Activated CD4-positive, alpha-beta T cell treated with anti-CD3 and anti-CD28 coated beads, Interleukin-2, Interleukin-6, amounts not matched to agents 100 ng/mL and 50 ng/mL, durations not matched to agents 16 hours and 8 hours (primary cell): Measurements from ENCODE around the gene OSBPL5.

Experiments
- DNase-seq: peaks from one replicate; pipeline ENCODE4 v3.0.0-alpha.2; 2020

OSBPL5 gene

DNA sequence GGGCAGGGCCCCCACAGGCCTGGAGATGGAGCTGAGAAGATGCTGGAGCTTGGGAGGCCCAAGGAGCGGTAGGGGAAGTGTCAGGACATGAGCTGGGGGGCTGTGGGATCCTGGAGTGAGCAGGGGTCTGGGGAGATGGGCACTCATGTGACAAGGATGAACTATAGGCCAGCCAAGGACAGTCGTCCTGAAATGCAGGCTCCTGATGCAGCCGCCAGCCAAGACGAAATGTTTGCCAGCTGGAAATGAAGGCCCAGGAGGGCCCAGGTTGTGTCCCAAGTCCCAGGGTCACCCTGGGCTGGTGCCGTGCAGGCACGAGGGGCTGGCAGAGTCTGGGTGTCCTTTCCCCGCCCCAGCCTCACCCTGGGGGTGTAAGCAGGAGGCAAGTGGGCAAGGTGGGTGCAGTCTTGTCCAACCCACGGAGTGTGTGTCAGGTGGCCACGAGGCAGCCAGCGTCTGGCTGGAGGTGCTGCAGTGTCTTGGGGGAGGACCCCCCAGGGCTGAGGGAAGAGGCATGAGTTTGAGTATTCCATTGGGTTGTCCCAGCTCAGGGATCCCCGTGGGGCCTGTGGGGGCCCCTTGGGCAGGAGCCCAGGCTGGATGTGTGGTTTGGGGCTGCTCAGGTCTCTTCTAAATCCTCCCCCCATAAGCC lies 32.1 kb upstream of the OSBPL5 start:
- no peak for DNase-seq

DNA sequence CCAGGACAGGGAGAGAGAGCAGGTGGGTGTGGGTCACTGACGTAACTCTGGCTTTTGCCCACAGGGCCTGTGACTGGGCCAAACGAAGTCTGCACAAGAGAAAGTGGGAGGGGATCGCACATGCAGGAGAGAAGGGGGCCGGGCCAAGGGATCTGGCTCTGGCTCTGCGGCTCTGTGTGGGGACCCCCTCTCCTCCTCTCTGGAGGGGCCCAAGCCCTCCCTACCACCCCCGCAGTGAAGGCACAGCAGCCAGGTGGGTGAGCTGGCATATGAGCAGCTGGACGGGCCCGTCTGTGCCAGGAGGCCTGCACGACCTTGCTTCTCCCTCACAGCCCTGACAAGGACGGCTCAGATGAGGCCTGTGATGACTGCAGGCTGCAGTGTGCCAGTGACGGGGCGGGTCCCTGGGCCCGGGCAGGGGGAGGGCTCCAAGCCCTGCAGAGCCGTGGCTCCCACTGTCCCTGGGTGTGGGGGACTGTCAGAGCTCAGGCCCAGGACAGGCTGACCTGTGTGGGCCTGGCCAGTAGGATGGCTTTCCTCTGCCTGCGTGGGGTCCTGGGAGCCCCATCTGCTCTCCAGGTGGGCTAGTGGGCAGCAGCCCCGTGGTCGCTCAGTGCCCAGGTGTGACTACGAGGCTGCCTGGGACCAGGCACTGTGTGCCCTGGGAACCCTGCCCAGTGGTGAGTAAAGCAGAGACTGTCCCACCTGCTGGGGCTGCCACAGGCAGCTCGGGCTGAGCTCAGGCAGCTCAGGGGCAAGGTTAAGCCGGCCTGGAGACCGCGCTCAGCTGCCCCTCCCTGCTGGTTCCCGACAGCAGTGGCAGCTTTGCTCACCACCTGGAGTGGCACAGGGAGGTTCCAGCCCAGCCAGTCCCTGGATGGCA lies 31.3 kb upstream of the OSBPL5 start:
- DNase-seq: no peak

DNA sequence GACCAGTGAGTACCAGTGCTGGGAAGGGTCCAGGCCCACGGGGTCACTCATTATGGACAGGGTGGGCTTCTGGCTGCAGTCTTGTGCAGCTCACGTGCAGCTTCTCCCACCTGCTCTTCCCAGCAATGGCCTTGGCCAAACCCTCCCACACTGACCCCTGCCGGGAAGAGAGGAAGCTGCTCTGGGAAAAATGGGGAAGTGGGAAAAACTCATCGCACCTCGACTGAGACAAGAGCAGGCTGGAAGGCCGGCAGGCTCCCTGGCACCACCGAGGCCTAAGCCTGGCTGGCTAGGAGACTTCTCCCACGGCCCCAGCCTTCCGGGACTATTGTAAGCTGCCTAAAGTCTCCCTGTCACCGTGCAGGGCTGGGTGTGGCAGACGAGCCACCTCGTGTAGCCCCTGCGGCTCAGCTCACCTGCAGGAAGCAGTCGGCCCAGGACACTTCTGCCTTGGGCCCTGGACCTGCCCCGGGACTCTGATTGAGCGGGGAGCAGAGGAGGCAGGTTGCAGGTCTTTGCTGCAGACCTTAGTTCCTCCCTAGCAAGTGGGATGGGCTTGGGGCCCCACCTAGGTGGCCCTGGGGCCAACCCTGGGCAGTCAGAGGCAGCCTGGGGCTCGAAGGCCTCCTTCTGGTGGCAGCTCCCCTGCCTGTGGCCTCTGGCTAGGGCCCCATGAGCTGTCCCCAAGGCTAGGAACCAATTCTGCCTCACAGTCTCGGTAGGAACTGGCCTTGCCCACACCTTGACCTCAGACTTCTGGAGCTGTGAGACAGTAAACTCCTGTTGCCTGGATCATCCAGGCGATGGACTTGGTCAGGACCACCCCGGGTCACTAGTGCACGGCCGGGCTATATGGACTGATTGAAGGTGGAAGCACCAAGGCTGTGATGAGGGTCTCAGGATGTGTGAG lies 30.4 kb upstream of the OSBPL5 start:
- no peak for DNase-seq

DNA sequence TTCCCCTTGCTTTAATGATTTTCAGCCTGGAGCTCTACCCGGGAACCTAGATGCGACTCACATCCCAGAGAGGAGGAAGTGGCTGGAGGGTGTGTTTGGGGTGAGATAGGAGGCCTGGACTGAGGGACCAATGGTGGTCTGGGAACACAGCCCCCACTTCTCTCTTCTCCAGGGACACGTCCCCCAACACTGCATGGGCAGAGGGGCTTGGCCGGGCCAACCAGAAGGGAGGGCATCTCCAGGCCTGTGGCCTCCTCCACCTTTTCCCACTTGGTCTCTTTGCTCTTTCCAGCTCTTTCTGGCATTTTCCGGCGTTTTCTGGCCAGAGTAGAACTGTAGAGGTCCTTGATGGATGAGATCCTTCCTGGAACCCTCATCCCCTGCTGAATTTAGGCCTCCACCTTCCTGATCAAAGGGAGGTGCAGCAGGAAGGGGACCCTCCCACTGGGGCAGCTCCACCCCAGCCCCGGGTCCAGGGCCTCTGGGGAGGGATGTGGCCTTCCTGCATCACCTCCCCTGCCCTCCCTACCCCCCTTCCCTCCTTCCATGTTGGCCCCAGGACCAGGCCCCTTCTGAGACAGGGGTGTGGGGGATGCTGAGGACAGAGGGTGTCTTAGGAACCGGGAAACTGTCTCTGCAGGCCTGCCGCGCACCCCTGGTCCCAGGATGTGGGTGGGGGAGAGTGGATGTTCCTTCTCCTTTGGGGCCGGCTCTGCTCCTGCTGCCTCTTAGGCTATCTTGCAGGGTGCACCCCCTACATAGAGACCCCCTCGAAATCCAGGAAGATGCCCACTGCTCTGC lies 29.1 kb upstream of the OSBPL5 start:
- DNase-seq: no peak

DNA sequence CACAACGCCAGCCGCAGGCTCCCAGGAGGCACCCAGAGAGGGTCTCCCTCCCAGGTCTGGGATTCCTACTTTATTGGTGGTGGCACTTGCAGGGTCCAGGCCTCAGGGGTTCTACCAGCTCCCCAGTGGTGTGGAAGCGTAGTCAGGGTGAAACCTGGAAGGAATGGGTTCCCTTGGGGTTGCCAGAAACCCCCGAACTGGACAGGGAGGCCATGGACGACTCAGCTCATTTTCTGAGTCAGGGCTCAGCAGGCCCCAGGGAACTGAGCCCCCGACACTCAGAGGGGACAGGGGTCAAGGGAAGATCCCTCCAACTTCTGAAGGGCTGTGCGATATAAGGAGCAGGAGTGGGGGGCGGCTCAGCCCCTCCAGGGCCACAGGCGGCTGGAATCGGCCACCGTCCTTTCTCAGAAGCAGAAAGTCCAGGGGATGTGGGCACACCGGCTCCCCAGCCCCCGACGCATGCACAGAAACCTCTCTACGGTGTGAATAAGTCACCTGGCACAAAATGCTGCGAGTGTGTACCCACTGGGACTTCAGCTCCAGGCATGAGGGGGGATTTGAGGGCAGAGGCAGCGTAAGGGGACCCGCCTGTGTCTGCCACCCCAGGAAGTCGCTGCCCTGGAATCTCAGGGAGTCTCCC lies 28.4 kb upstream of the OSBPL5 start:
- DNase-seq: no peak

DNA sequence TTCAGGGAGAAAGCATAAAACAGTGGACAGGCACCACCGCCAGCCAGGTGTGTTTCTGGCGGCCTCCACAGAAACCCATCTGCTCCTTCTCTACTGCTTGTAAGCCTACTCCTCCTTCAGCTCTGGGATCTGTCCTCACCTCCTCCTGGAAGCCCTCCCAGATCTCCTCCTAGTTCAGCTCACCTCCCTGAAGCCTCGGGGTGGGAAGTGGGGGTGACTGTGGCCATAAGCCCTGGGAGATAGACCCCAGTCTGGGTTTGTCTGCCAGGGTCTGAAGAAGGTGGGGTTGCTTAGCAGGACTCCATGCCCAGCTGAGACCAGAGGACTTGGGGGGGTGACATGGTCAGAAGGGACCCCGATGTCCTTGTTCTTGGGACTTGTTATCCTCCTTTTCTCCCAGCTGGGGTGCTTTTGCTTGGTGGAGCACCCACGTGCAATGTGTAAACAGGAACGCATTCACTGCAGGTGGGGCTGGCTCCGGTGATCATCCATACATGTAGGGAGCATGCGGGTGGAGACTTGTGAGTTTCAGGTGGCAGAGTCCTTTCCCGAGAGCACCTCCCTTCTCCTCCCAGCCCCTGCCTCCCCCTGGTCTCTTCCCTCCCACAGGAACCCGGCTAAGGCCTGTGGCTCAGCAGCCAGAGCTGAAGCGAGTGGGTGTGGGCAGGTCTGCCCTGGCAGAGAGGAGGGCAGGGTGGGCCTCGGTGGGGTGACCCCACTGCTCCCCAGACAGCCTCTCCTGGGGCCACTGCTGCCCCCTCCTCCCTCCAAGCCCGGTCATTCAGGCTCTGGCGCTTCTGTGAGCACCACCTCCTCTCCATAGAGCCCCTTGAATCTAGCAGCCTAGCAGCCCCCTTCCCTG lies 27.6 kb upstream of the OSBPL5 start:
- no peak for DNase-seq

DNA sequence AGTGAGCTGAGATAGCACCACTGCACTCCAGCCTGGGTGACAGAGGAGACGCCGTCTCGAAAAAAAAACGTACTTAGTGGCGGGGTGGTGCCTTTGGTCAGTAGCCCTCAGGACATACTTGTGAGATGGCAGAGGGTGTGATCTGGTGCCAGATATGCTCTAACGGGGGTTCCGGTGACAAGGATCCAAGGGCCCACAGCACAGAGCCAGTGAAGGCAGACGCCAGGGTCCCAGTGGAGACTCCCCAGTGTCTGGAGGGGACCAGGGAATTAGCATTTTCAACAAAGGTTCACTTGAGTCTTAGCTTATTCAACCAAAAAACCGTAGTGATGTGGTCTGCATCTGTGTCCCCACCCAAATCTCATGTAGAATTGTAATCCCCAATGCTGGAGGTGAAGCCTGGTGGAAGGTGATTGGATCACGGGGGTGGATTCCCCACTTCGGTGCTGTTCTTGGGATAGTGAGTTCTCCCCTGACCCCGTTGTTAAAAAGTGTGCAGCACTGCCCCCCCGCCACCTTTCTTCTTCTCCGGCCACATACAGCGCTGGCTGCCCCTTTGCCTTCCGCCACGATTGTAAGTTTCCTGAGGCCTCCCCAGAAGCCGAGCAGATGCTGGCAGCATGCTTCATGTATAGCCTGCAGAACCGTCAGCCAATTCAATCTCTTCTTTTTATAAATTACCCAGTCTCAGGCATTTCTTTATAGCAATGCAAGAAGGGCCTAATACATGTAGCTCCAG lies 26.6 kb upstream of the OSBPL5 start:
- DNase-seq: no peak

DNA sequence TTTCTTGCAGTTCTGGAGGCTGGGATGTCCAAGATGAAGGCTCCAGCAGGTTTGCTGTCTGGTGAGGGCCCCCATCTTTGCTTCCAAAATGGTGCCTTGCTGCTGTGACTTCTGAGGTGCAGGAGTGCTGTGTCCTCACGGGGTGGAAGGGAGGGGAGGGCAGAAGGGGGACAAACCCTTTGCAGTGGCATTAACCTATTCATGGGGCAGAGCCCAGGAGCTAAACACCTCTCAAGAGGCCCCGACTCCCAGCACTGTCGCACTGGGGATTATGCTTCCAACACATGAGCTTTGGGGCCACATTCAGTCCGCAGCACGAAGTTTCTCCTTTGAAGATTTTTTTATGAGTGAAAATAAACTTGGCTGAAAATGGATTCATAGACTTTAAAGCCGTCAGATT lies 25.5 kb upstream of the OSBPL5 start:
- no peak for DNase-seq

DNA sequence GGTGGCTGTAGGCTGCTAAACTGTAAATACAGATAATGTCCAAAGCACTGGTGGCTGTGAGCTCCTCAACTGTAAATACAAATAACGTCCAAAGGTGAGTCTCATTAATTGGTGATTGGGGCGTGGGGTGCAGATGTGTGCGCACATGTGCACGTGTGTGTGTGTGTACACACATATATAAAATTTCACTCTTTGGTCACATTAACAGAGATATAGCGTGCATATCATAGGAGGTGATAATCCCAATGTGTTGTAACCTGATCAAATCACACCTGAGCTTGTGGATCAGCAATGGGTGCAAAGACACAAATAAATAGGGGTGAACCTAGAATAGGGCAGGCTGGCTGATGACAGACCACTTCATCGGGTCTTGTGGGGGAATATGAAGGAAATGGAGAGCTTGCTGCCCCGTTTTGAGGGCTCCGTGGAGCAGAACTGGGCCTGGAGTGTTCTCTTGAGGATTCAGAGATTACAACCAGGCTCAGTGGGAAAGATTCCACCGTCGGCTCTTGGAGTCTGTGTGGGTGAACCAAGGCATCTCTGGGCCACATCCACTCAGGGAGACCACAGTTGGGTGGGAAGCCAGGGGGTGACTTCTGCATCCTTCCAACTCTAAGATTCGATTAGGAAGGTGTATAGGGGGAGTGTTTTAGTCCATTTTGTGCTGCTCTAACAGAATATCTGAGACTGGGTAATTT lies 24.9 kb upstream of the OSBPL5 start:
- no peak for DNase-seq

DNA sequence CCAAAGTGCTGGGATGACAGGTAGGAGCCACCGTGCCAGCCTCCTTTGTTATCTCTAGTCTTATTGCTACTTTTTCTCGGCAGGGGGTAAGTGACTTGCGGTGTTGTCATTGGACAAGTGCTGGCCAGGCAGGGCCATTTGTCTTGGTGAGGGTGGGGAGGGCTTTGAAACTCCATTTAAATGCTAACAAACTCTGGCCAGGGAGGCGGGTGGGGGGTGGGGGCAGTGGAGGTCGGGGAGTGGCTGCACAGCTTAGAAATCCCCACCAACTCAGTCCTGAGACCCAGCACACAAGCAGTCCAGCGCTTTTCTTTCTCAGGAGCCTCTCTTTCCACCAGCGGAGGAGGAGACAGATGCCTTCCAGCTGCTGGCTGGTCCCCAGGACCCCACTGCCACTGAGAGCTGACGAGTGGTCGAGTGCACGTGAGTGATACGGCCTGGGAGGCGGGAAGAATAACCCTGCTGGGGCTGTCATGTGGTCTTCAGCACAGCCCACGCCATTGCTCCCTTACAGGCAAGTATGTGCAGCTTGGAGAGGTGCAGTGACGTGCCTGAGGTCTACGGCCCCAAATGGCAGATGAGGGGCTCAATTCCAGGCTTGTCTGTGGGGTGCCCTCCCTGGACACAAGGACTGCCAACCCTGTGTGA lies 24.2 kb upstream of the OSBPL5 start:
- DNase-seq: no peak

DNA sequence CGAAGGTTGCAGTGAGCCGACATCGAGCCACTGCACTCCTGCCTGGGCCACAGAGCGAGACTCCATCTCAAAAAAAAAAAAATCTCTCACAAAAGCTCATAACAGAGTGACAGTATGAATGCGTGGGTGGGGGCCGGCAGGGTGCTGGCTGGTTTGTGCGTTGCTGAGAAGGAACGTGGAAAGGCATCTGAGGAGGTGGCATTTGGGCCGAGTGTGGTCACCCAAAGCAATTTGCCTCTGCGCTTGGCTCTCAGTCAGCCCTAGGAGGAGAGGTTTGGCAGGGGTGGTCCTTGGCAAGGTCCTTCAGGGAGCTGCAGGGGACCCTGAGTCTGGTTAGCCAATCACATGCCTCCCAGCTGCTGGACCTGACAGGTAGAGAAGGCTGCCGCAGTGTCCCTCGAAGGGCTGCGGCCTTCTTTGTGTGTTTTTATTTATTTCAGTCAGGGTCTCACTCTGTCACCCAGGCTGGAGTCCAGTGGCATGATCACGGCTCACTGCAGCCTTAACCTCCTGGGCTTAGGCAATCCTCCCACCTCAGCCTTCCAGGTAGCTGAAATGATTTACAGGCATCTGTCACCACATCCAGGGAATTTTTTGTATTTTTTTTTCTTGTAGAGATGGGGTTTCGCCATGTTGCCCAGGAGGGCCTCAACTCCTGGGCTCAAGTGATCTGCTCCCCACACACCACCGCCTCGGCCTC lies 23.5 kb upstream of the OSBPL5 start:
- no peak for DNase-seq

DNA sequence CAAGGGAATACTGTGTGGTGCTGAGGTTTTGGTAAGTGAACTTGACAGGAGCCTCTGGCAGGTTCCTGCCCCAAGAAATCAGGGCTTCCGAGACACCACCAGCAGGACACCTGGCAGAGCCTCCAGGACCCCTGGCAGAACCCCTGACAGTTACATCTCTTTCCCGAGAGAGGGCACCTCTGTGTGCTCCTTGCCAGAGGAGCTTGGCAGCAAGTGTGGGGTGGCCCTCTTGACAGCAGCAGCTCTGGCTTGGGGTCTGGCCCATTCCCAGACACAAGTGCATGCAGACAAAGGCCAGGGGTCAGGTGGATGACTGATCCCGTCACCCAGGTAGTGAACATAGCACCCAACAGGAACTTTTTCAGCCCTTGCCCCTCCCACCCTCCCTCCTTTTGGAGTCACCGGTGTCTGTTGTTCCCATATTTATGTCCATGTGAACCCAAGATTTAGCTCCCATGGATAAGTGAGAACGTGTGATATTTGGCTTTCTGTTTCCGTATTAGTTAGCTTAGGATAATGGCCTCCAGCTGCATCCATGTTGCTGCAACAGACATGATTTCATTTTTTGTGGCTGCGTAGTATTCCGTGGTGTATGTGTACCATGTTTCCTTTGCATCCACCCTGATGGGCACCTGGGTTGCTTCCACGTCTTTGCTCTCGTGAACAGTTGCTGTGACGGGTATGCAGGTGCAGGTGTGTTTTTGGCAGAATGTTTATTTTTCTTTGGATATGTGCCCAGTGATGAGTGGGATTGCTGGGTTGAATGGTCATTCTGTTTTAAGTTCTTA lies 21.2 kb upstream of the OSBPL5 start:
- no peak for DNase-seq

DNA sequence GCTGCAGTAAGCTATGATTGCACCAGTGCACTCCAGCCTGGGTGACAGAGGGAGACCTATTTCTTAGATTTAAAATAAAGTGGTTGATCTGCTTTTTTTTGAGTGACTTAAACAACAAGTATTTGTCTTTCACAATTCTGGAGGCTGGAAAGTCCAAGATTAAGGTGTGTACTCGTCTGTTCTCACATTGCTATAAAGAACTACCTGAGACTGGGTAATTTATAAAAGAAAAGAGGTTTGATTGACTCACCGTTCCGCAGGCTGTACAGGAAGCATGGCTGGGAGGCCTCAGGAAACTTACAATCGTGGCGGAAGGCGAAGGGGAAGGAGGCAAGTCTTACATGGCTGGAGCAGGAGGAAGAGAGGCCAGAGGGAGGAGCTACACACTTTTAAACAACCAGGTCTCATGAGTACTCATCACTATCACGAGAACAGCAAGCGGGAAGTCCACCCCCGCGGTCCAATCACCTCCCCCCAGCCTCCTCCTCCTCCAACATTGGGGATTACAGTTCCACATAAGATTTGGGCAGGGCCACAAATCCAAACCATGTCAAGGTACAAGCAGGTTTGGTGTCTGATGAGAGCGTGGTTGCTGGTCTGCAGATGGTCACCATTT lies 19.7 kb upstream of the OSBPL5 start:
- DNase-seq: no peak

DNA sequence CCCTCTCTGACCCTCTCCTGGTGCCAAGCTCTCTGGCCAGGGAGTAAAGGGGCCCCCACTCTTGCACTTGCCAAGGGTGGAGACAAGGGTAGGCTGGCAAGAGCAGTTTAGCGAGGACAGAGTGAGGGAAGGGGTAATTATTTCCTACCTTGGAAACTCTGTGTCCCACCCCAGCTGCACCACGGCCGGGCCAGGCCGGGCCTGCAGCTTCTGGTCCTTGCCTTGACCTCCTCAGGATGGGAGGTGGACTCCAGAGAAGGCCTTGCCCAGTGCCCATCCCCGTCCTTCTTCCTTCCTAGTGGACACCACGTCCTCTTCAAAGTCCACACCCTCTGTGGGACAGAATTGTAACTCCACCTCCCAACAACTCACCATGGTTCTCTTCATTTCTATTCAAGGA lies 18.4 kb upstream of the OSBPL5 start:
- DNase-seq: no peak

DNA sequence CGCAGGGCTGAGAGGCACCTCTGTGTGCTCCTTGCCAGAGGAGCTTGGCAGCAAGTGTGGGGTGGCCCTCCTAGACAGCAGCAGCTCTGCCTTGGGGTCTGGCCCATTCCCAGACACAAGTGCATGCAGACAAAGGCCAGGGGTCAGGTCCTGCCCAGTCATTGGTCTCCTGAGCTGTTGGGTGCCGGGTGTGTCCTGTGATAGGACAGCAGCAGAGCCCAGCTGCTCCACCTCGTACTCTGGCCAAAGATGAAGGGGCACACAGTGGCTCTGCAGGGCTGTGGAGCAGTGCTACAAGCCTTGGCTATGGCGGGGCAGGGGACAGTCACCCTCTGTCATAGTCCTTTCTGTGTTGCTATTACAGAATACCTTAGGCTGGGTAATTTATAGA lies 17.3 kb upstream of the OSBPL5 start:
- DNase-seq: no peak

DNA sequence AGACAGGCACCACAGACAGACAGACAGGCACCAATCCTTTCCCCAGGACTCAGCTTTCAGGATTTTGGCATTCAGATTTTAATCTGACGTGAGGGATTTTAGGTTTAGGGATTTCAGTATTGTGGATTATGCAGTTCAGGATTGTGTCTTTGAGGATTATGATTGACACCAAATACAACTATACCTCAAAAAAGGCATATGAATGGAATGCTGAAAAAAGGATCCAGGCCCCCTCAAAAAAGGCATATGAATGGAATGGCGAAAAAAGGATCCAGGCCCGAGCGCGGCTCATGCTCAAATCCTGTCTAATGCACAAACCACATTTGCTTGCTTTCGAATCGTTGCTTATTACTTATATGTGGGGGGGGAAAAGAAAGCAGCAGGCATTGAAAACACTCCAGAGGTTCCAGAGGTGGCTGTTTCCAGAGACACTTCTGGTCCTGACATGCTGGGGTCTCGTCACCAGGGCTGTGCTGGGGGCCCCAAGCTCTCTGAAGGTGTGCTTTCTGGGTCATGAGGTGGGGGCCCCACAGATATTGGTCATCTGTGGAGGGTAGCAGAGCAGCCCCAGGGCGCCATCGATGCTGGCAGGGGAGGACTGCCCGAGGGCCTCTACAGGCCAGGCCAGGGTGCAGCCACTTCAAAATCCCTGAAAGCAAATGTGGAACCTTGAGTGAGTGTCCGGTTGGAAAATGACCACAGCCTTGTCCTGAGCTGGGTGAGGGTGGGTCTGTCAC lies 16.8 kb upstream of the OSBPL5 start:
- DNase-seq: no peak
